T-helper 1 cell (primary cell): ENCODE measurements around the gene XYLT2.
"Not testable (repeated sequence)": the region's sequence is repeated elsewhere in the genome, so short reads cannot be mapped to it uniquely, and the experiment has no call there.

Source experiments
- DNase-seq, 5 donors: peaks; one replicate each; pipeline ENCODE4 v3.0.0-alpha.2; 2012 to 2020

Gene XYLT2

GRCh38 chr17:50322271-50322670, 23.7 kb upstream of the XYLT2 start:
- no peak for DNase-seq

GRCh38 chr17:50323060-50323459, 22.9 kb upstream of the XYLT2 start:
- DNase-seq, result no peak

GRCh38 chr17:50325906-50326305, 20.0 kb upstream of the XYLT2 start:
- no peak for DNase-seq

GRCh38 chr17:50326831-50327364, 19.0 kb upstream of the XYLT2 start:
- no peak for DNase-seq

- no peak for DNase-seq
Observed at GRCh38 chr17:50328363-50329325, 17.3 kb upstream of the XYLT2 start.

GRCh38 chr17:50329716-50330115, 16.2 kb upstream of the XYLT2 start:
- no peak for DNase-seq

- no peak for DNase-seq
Observed at GRCh38 chr17:50330151-50330775, 15.7 kb upstream of the XYLT2 start.

- DNase-seq, result no peak
Observed at GRCh38 chr17:50331085-50331791, 14.7 kb upstream of the XYLT2 start.

GRCh38 chr17:50332196-50332595, 13.7 kb upstream of the XYLT2 start:
- no peak for DNase-seq

- not testable (repeated sequence) for DNase-seq
Observed at GRCh38 chr17:50333291-50334057, 12.5 kb upstream of the XYLT2 start.

GRCh38 chr17:50337956-50338355, 8.0 kb upstream of the XYLT2 start:
- no peak for DNase-seq

- no peak for DNase-seq
Observed at GRCh38 chr17:50338645-50339044, 7.3 kb upstream of the XYLT2 start.

- no peak for DNase-seq
Observed at GRCh38 chr17:50339381-50339780, 6.5 kb upstream of the XYLT2 start.

- no peak for DNase-seq
Observed at GRCh38 chr17:50344731-50345365, 1.1 kb upstream of the XYLT2 start.

GRCh38 chr17:50346313-50347116, 589 bp downstream of the XYLT2 start:
- peak in 2 of 5 donors; percentile 27 to 42 for DNase-seq

- no peak for DNase-seq
Observed at GRCh38 chr17:50347117-50347893, 1.4 kb downstream of the XYLT2 start.

- DNase-seq, result no peak
Observed at GRCh38 chr17:50347894-50348291, 2.0 kb downstream of the XYLT2 start.

GRCh38 chr17:50348522-50349242, 2.8 kb downstream of the XYLT2 start:
- DNase-seq, result no peak

GRCh38 chr17:50349243-50349600, 3.3 kb downstream of the XYLT2 start:
- no peak for DNase-seq

GRCh38 chr17:50350733-50351132, 4.8 kb downstream of the XYLT2 start:
- no peak for DNase-seq
